Measurements from ENCODE around the gene SLC24A3.
"Not testable (repeated sequence)": the region's sequence is repeated elsewhere in the genome, so short reads cannot be mapped to it uniquely, and the experiment has no call there.

SLC24A3 gene

GRCh38 chr20:19633985-19634384 is 421.5 kb downstream of the SLC24A3 start (continued):
- TF ChIP-seq ZNF140 (tag by site-specific recombination; IDR thresholded peaks at IDR 0.05) (no peak), ZNF449 (tag by site-specific recombination; IDR thresholded peaks at IDR 0.05) (no peak), ZEB2 (tag by site-specific recombination; IDR thresholded peaks at IDR 0.05) (no peak), ZNF24 (tag by site-specific recombination; IDR thresholded peaks at IDR 0.05) (no peak), ZNF518A (tag by site-specific recombination; conservative IDR thresholded peaks at IDR 0.05; ENCODE audit: low read depth) (no peak), TRIM28 (IDR thresholded peaks at IDR 0.05; ENCODE audit: borderline replicate concordance, low read length) (no peak), PRDM10 (tag by site-specific recombination; IDR thresholded peaks at IDR 0.05) (no peak)

- H3K27ac ChIP-seq (ENCODE audit: extremely low read depth, low read depth, low read length); H3K36me3 ChIP-seq (ENCODE audit: control insufficient read depth in 2 of 2, insufficient read depth in 1 of 2, low read length in 2 of 2); H3K4me1 ChIP-seq (ENCODE audit: control insufficient read depth, insufficient read depth, low read length); H3K4me3 ChIP-seq (ENCODE audit: low read depth, low read length); POLR2A ChIA-PET; H3K9me3 ChIP-seq (ENCODE audit: control insufficient read depth, insufficient read depth, low read depth, low read length): not testable (repeated sequence)
- CTCF ChIA-PET = interaction anchor here (2.5 kb wide), 1 partner anchor 11 kb away, joined by 12 read pairs; no protein-coding TSS in a partner anchor
Measured at GRCh38 chr20:19639471-19640045, 427.1 kb downstream of the SLC24A3 start.

- CTCF ChIA-PET = interaction anchor here (0.6 to 2.7 kb wide), 3 partner anchors 14 to 438 kb away, joined by 4 to 13 read pairs (median 6); no protein-coding TSS in a partner anchor
- H3K4me3 ChIP-seq (ENCODE audit: low read depth, low read length) = no peak overlapping the region
- no peaks in the 10 kb centered on the region for H3K4me1 ChIP-seq (ENCODE audit: control insufficient read depth, insufficient read depth, low read length)
- TF ChIP-seq ZSCAN30 (tag by site-specific recombination; IDR thresholded peaks at IDR 0.05) = no peak
- TF ChIP-seq ZNF311 (tag by site-specific recombination; IDR thresholded peaks at IDR 0.05; ENCODE audit: borderline replicate concordance) = no peak
- TF ChIP-seq ZNF621 (tag by site-specific recombination; IDR thresholded peaks at IDR 0.05) = no peak
- no peaks in the 10 kb centered on the region for H3K36me3 ChIP-seq (ENCODE audit: control insufficient read depth in 2 of 2, insufficient read depth in 1 of 2, low read length in 2 of 2)
- H3K9me3 ChIP-seq (ENCODE audit: control insufficient read depth, insufficient read depth, low read depth, low read length) = no peaks in the 10 kb centered on the region
- POLR2A ChIA-PET = no interaction called here
- H3K27ac ChIP-seq (ENCODE audit: extremely low read depth, low read depth, low read length) = no peak overlapping the region
Measured at GRCh38 chr20:19642860-19643259, 430.4 kb downstream of the SLC24A3 start.
